H9 (cell line): ENCODE data around the gene NCS1. TPM values are rescaled to one million over a fixed set of nuclear protein-coding genes. Genes with fewer than 3 reads are reported as not detected.

Experiments used
- DNase-seq: peaks from one replicate; pipeline ENCODE4 v3.0.0-alpha.2; 2017
- H2AFZ ChIP-seq: one replicate; pipeline ENCODE4 v1.6.1; 2013; ENCODE audit warnings: mild to moderate bottlenecking, low read length, control low read depth, moderate library complexity
- H2AK5ac ChIP-seq: 2 replicates; pipeline ENCODE4 v1.6.1; 2013; ENCODE audit warnings: low read length, control low read depth, mixed read lengths; ENCODE audit not compliant: insufficient read length
- H2BK120ac ChIP-seq: one replicate; pipeline ENCODE4 v1.6.1; 2013; ENCODE audit warnings: low read depth, mild to moderate bottlenecking, low read length, control low read depth, inconsistent platforms; ENCODE audit not compliant: poor library complexity, severe bottlenecking
- H2BK12ac ChIP-seq: 2 replicates; pipeline ENCODE4 v1.6.1; 2013; ENCODE audit warnings: low read length, control low read depth, mixed read lengths, low read depth; ENCODE audit not compliant: insufficient read length
- H2BK15ac ChIP-seq: 2 replicates; pipeline ENCODE4 v1.6.1; 2013; ENCODE audit warnings: low read depth, low read length, control low read depth
- H2BK20ac ChIP-seq: one replicate; pipeline ENCODE4 v1.6.1; 2013; ENCODE audit warnings: low read depth, mild to moderate bottlenecking, low read length, control low read depth, inconsistent platforms; ENCODE audit not compliant: poor library complexity, severe bottlenecking
- H2BK5ac ChIP-seq: 2 replicates; pipeline ENCODE4 v1.6.1; 2013; ENCODE audit warnings: low read length, control low read depth, mixed read lengths; ENCODE audit not compliant: insufficient read length
- H3K14ac ChIP-seq: 2 replicates; pipeline ENCODE4 v1.6.1; 2013; ENCODE audit warnings: low read length, control low read depth; ENCODE audit not compliant: insufficient read depth
- H3K18ac ChIP-seq: 2 replicates; pipeline ENCODE4 v1.6.1; 2013; ENCODE audit warnings: low read depth, mild to moderate bottlenecking, mixed read lengths, low read length, control low read depth; ENCODE audit not compliant: insufficient read length
- H3K23ac ChIP-seq: 2 replicates; pipeline ENCODE4 v1.6.1; 2013; ENCODE audit warnings: low read length, control low read depth, mixed read lengths, low read depth; ENCODE audit not compliant: insufficient read length
- H3K23me2 ChIP-seq: 2 replicates; pipeline ENCODE4 v1.6.1; 2013; ENCODE audit warnings: low read depth, mild to moderate bottlenecking, mixed read lengths, low read length, control low read depth; ENCODE audit not compliant: insufficient read length, poor library complexity, severe bottlenecking
- H3K27ac ChIP-seq: 2 replicates; pipeline ENCODE4 v1.5.1; 2013; ENCODE audit warnings: low read length, control low read depth, mixed read lengths, low read depth; ENCODE audit not compliant: insufficient read length
- H3K27me3 ChIP-seq: 2 replicates; pipeline ENCODE4 v1.6.1; 2013; ENCODE audit warnings: low read length, control low read depth, inconsistent platforms; ENCODE audit not compliant: insufficient read depth
- H3K4ac ChIP-seq: 2 replicates; pipeline ENCODE4 v1.6.1; 2013; ENCODE audit warnings: low read depth, mild to moderate bottlenecking, control low read depth, inconsistent platforms, low read length, moderate library complexity
- H3K4me1 ChIP-seq: 2 replicates; pipeline ENCODE4 v1.6.1; 2013; ENCODE audit warnings: low read length, control low read depth, inconsistent platforms; ENCODE audit not compliant: insufficient read depth
- H3K4me2 ChIP-seq: 2 replicates; pipeline ENCODE4 v1.6.1; 2013; ENCODE audit warnings: low read length, control low read depth, mixed read lengths; ENCODE audit not compliant: insufficient read length, insufficient read depth
- H3K56ac ChIP-seq: 2 replicates; pipeline ENCODE4 v1.6.1; 2013; ENCODE audit warnings: low read depth, mild to moderate bottlenecking, mixed read lengths, low read length, control low read depth; ENCODE audit not compliant: insufficient read length
- H3K79me1 ChIP-seq: 2 replicates; pipeline ENCODE4 v1.6.1; 2013; ENCODE audit warnings: low read depth, mild to moderate bottlenecking, moderate library complexity, low read length, control low read depth, inconsistent platforms; ENCODE audit not compliant: insufficient read depth, poor library complexity, severe bottlenecking
- H3K79me2 ChIP-seq: 2 replicates; pipeline ENCODE4 v1.6.1; 2013; ENCODE audit warnings: low read length, control low read depth, inconsistent platforms; ENCODE audit not compliant: insufficient read depth
- H3K9ac ChIP-seq: 2 replicates; pipeline ENCODE4 v1.6.1; 2013; ENCODE audit warnings: low read length, control low read depth, mixed read lengths; ENCODE audit not compliant: insufficient read length; ENCODE audit errors: extremely low read depth
- H3K9me3 ChIP-seq: one replicate; pipeline ENCODE4 v1.6.1; 2013; ENCODE audit warnings: low read depth, low read length, inconsistent platforms; ENCODE audit not compliant: control insufficient read depth
- H3T11ph ChIP-seq: one replicate; pipeline ENCODE4 v1.6.1; 2013; ENCODE audit warnings: mild to moderate bottlenecking, low read length, control low read depth, inconsistent platforms
- H4K20me1 ChIP-seq: one replicate; pipeline ENCODE4 v1.6.1; 2013; ENCODE audit not compliant: control insufficient read depth, insufficient read length, insufficient read depth
- H4K5ac ChIP-seq: 2 replicates; pipeline ENCODE4 v1.6.1; 2013; ENCODE audit warnings: low read depth, mild to moderate bottlenecking, mixed read lengths, low read length, control low read depth; ENCODE audit not compliant: insufficient read length
- H4K8ac ChIP-seq: replicated peaks from 2 replicates; pipeline ENCODE4 v1.6.1; 2013; ENCODE audit warnings: low read length, control low read depth, mixed read lengths, low read depth; ENCODE audit not compliant: insufficient read length
- H4K91ac ChIP-seq: 2 replicates; pipeline ENCODE4 v1.6.1; 2013; ENCODE audit warnings: low read depth, mild to moderate bottlenecking, moderate library complexity, mixed read lengths, low read length, control low read depth; ENCODE audit not compliant: insufficient read length
- H3K27ac Mint-ChIP-seq, 3 experiments: 2 replicates in 2 of 3; 3 replicates in 1 of 3; pipeline ENCODE4 v1.8.0; 2020 to 2021; ENCODE audit warnings: mixed read lengths in 3 of 3, mild to moderate bottlenecking in 1 of 3, moderate library complexity in 1 of 3
- H3K27me3 Mint-ChIP-seq: 2 replicates; pipeline ENCODE4 v1.8.0; 2021; ENCODE audit warnings: low read depth, mild to moderate bottlenecking, moderate library complexity, mixed read lengths
- H3K36me3 Mint-ChIP-seq, 3 experiments: 2 replicates in 2 of 3; 3 replicates in 1 of 3; pipeline ENCODE4 v1.8.0; 2020 to 2021; ENCODE audit warnings: low read depth in 3 of 3, mixed read lengths in 3 of 3; ENCODE audit not compliant: insufficient read depth in 1 of 3
- H3K4me1 Mint-ChIP-seq, 2 experiments: 2 replicates each; pipeline ENCODE4 v1.8.0; 2020; ENCODE audit warnings: mixed read lengths in 2 of 2
- H3K4me3 Mint-ChIP-seq, 2 experiments: 2 replicates in 1 of 2; 3 replicates in 1 of 2; pipeline ENCODE4 v1.8.0; 2020 to 2021; ENCODE audit warnings: mild to moderate bottlenecking in 2 of 2, mixed read lengths in 2 of 2, moderate library complexity in 1 of 2
- H3K9me3 Mint-ChIP-seq, 2 experiments: 2 replicates in 1 of 2; 3 replicates in 1 of 2; pipeline ENCODE4 v1.8.0; 2020; ENCODE audit warnings: mild to moderate bottlenecking in 2 of 2, mixed read lengths in 2 of 2, moderate library complexity in 1 of 2
- CTCF ChIP-seq: fragments of 200-600 bp; sonication (generic); conservative IDR thresholded peaks from 3 replicates; pipeline ENCODE4 v1.8.0; 2021; ENCODE audit warnings: antibody characterized with exemption, mild to moderate bottlenecking
- WGBS: extraction: QIAGEN DNeasy Blood & Tissue Kit; methylation state at CpG from one replicate; pipeline ENCODE4 v1.1.7; 2013; ENCODE audit warnings: missing lambda C conversion rate, low lambda C conversion rate, mixed read lengths; ENCODE audit not compliant: insufficient read length; ENCODE audit errors: extremely low coverage; 5-methylcytosine and 5-hydroxymethylcytosine counted together
- total RNA-seq: library from RNA; stranded (reverse); gene quantifications from 2 replicates; pipeline ENCODE4 v1.2.1, GENCODE V29; 2021

Gene NCS1
- total RNA-seq, 1 experiment from 2014 or later = 38.1 TPM

- no peaks in the 10 kb centered on the region for H4K20me1 ChIP-seq
- Mint-ChIP-seq H3K9me3 (peaks cover 13 to 16% of the 10 kb centered on the region in 2 experiments), H3K27me3 (peaks cover 31% of the 10 kb centered on the region), H3K4me3 (no peak overlapping the region; a peak in 1 of 5 replicates), H3K4me1 (peaks cover 33 to 47% of the 10 kb centered on the region in 2 experiments), H3K36me3 (peaks cover 5 to 18% (median 7%) of the 10 kb centered on the region in 3 experiments; a peak in 5 of 7 replicates), H3K27ac (no peak overlapping the region; a peak in 2 of 7 replicates)
- H2BK5ac ChIP-seq = no peak overlapping the region
- H3K9ac ChIP-seq = no peak overlapping the region
- no peak overlapping the region for H3T11ph ChIP-seq
- no peak overlapping the region for H2BK20ac ChIP-seq
- no peak overlapping the region for H3K56ac ChIP-seq
- no peak overlapping the region for H3K23ac ChIP-seq
- H2BK15ac ChIP-seq = no peak overlapping the region
- H3K4me2 ChIP-seq = no peak overlapping the region
- H3K9me3 ChIP-seq = no peaks in the 10 kb centered on the region
- no CpG with 5 or more reads among the region's 17 CpGs for WGBS
- H3K18ac ChIP-seq = no peak overlapping the region
- no peaks in the 10 kb centered on the region for H3K79me2 ChIP-seq
- no peak overlapping the region for H2AK5ac ChIP-seq
- TF ChIP-seq CTCF = no peak
- no peak for DNase-seq
- peaks cover 14% of the 10 kb centered on the region for H3K23me2 ChIP-seq
- no peak overlapping the region for H2BK12ac ChIP-seq
- H3K14ac ChIP-seq = no peak overlapping the region
- H4K91ac ChIP-seq = no peak overlapping the region
- H2BK120ac ChIP-seq = no peak overlapping the region
- no peaks in the 10 kb centered on the region for H3K4me1 ChIP-seq
- no peak overlapping the region for H4K8ac ChIP-seq
- no peaks in the 10 kb centered on the region for H3K79me1 ChIP-seq
- H2AFZ ChIP-seq = no peak overlapping the region
- no peak overlapping the region for H4K5ac ChIP-seq
- H3K27ac ChIP-seq = no peak overlapping the region
- no peak overlapping the region for H3K4ac ChIP-seq
- peaks cover 3% of the 10 kb centered on the region; the same call in 1 of the 2 replicates for H3K27me3 ChIP-seq
Observed at GRCh38 chr9:130262061-130262745, 90.0 kb downstream of the NCS1 start.
